Gastrocnemius medialis (tissue), 4 donors: ENCODE data around the gene ZNF407. TPM values are rescaled to one million over a fixed set of nuclear protein-coding genes. Genes with fewer than 3 reads are reported as not detected.

Experiments used
- ATAC-seq, 2 donors: fragments of 150-250 bp; one replicate each; pipeline ENCODE4 v1.9.1; 2016
- DNase-seq, 2 donors: peaks; one replicate each; pipeline ENCODE4 v3.0.0-alpha.2; 2019
- H3K27ac ChIP-seq, 4 donors: fragments of 200-600 bp; sonication (generic); 1 replicate in 1 of 4; 2 replicates in 3 of 4; pipeline ENCODE4 v1.5.1; 2016 to 2018; ENCODE audit warnings: mild to moderate bottlenecking in 2 of 4, moderate library complexity in 1 of 4
- H3K27me3 ChIP-seq, 3 donors: fragments of 200-600 bp; sonication (generic) in 2 of 3; 1 replicate in 1 of 3; 2 replicates in 2 of 3; pipeline versions ENCODE4 v1.5.1 to v1.6.0; 2016 to 2019; ENCODE audit warnings: mild to moderate bottlenecking in 1 of 3, moderate library complexity in 1 of 3
- H3K36me3 ChIP-seq, 2 donors: fragments of 200-600 bp; sonication (generic) in 1 of 2; one replicate each; pipeline ENCODE4 v1.5.1; 2017 to 2018
- H3K4me1 ChIP-seq, 2 donors: fragments of 200-600 bp; sonication (generic) in 1 of 2; one replicate each; pipeline ENCODE4 v1.5.1; 2016 to 2017; ENCODE audit warnings: mild to moderate bottlenecking in 2 of 2
- H3K4me3 ChIP-seq, 4 donors: fragments of 200-600 bp; sonication (generic) in 3 of 4; 1 replicate in 1 of 4; 2 replicates in 3 of 4; pipeline ENCODE4 v1.5.1; 2016 to 2019; ENCODE audit warnings: mild to moderate bottlenecking in 2 of 4
- H3K9me3 ChIP-seq, 3 donors: fragments of 200-600 bp; sonication (generic) in 2 of 3; 1 replicate in 1 of 3; 2 replicates in 2 of 3; pipeline ENCODE4 v1.5.1; 2016 to 2019
- POLR2A ChIP-seq, 2 donors: fragments of 450-650 bp; IDR thresholded peaks; one replicate each; pipeline ENCODE4 v1.6.1; 2017; ENCODE audit warnings: antibody characterized with exemption in 2 of 2, mild to moderate bottlenecking in 2 of 2, moderate library complexity in 2 of 2
- in situ Hi-C, 4 donors: fragments of 200-750 bp; cut with MboI; loops; one replicate each; pipeline versions ENCODE4 v1.15.0 to v1.8.0; 2017; ENCODE audit warnings: low sequenced_read_pairs in 4 of 4
- intact Hi-C: fragments of 100-400 bp; cut with DNase I; formaldehyde crosslinking; loops from one replicate; pipeline ENCODE4 v1.15.1; 2023; ENCODE audit warnings: low total_unique reads
- total RNA-seq, 4 donors: library from RNA; depleted of rRNA; stranded (reverse); fragments of >200 nt; gene quantifications; one replicate each; pipeline versions ENCODE4 v1.1.0 to v1.2.3, GENCODE V29; 2016
- TF ChIP-seq, protein P1 (sequence below), 5 experiments: fragments of 450-650 bp in 3 of 5; fragments of 200-600 bp in 2 of 5; sonication (generic) in 2 of 5; IDR thresholded peaks in 4 of 5; conservative IDR thresholded peaks in 1 of 5; 1 replicate in 4 of 5; 2 replicates in 1 of 5; pipeline ENCODE4 v1.5.1; 2016 to 2019; ENCODE audit warnings: antibody characterized with exemption in 5 of 5, mild to moderate bottlenecking in 3 of 5, moderate library complexity in 3 of 5

The ZNF407 gene
- total RNA-seq, 4 donors from 2014 or later, result 5.9 to 11.4 (median 9.2) TPM

DNA sequence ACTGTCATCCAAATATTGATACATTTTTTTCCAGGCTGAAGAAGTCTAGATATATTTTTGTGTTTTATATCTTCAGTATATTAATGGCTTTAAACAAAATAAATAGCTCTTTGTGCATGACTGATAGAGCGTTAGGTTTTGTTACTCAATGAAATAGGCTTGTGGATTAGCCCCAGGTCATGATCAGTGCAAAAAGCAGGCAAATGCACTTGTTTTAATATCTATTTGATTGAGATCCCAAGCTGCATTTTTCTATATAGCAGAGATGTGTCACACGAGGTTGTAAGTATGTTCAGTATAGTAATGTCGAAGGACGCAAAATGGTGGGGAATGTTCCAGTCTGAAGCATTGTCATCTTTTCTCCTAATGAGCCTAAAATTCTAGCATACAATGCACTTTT is 198.5 kb downstream of the ZNF407 start:
- no peak overlapping the region for H3K27ac ChIP-seq
- intact Hi-C loops (no loop called here), in situ Hi-C loops (no loop called here)
- H3K9me3 ChIP-seq, result no peaks in the 10 kb centered on the region
- H3K27me3 ChIP-seq, result no peaks in the 10 kb centered on the region
- ATAC-seq (no peak), DNase-seq (no peak)
- no peaks in the 10 kb centered on the region for H3K36me3 ChIP-seq
- TF ChIP-seq POLR2A (IDR thresholded peaks at IDR 0.05), result no peak
- TF ChIP-seq, protein P1, sequence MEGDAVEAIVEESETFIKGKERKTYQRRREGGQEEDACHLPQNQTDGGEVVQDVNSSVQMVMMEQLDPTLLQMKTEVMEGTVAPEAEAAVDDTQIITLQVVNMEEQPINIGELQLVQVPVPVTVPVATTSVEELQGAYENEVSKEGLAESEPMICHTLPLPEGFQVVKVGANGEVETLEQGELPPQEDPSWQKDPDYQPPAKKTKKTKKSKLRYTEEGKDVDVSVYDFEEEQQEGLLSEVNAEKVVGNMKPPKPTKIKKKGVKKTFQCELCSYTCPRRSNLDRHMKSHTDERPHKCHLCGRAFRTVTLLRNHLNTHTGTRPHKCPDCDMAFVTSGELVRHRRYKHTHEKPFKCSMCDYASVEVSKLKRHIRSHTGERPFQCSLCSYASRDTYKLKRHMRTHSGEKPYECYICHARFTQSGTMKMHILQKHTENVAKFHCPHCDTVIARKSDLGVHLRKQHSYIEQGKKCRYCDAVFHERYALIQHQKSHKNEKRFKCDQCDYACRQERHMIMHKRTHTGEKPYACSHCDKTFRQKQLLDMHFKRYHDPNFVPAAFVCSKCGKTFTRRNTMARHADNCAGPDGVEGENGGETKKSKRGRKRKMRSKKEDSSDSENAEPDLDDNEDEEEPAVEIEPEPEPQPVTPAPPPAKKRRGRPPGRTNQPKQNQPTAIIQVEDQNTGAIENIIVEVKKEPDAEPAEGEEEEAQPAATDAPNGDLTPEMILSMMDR (IDR thresholded peaks at IDR 0.05 in 4 of 5, conservative IDR thresholded peaks at IDR 0.05 in 1 of 5), result no peak
- peaks cover 12 to 13% of the 10 kb centered on the region in 2 donors for H3K4me1 ChIP-seq
- H3K4me3 ChIP-seq, result no peak overlapping the region

DNA sequence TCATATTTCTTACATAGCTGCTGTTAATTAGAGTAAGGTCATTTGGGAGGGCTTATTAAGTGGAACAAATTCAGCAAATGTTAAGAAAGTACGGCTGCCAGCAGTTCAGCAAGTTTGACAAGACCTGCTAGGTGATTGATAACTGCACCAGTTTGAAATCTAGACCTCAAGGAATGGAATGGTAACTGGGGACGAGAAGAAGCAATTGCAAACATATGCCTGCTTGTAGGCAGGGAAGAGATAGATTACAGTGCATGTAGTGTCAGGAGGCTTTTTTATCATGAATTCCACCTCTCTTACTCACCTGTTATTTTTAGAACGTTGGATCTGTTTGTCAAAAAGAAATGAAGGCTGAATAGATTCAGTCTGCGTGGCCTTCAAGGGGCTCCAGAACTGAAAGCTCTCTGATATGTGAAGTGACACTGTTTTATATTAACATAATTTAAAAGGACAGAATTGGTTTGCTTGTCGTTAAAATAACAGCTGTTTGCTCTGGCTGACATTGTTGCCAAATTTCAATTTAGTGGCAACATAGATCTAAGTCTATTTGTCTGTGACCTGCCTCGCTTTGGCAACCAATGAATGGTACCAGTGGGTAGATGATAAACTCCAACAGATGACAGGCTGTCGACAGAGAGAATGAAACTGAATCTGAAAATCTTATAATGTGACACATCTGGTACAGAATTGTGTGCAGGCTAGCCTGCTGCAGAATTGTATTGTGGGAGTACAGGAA is 199.3 kb downstream of the ZNF407 start:
- in situ Hi-C loops (no loop called here), intact Hi-C loops (no loop called here)
- peak overlapping the region; percentile 44 to 68 (median 66) for H3K27ac ChIP-seq
- no peaks in the 10 kb centered on the region for H3K36me3 ChIP-seq
- no peak overlapping the region for H3K4me3 ChIP-seq
- peaks cover 12 to 13% of the 10 kb centered on the region in 2 donors for H3K4me1 ChIP-seq
- no peak for TF ChIP-seq POLR2A (IDR thresholded peaks at IDR 0.05)
- TF ChIP-seq, protein P1 (IDR thresholded peaks at IDR 0.05 in 4 of 5, conservative IDR thresholded peaks at IDR 0.05 in 1 of 5), result no peak
- DNase-seq, result no peak
- H3K9me3 ChIP-seq, result no peaks in the 10 kb centered on the region
- ATAC-seq, result peak; percentile 98 to 99
- H3K27me3 ChIP-seq, result no peaks in the 10 kb centered on the region

DNA sequence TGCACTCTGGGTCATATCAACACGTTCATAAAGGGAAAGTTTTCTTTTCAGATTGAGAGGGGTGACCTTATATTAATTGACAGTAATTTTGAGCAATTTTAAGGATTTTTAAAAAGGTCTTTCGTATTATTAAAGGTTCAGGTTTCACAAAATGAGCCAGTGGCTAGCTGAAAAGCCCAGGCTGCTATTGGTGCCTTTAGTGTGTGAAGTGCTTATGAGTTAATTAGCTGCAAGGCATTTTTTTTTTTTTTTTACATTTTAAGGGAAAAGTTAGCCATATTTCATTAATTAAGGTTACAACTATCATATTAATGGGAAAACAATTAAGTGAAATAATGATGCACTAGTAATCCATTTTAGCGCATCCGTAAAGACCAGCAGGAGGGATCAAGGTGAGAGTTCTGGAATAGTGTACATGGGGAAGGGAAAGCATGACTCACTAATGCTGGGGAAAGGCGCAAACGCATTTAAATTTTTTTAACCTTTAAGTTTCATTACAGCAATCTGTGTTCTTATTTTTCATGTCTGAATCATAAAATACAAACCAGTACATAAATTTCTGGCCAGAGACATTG is 200.0 kb downstream of the ZNF407 start:
- in situ Hi-C loops, result no loop called here
- DNase-seq (no peak), ATAC-seq (no peak)
- peak overlapping the region; percentile 44 to 68 (median 66) for H3K27ac ChIP-seq
- TF ChIP-seq, protein P1 (IDR thresholded peaks at IDR 0.05 in 4 of 5, conservative IDR thresholded peaks at IDR 0.05 in 1 of 5), result no peak
- TF ChIP-seq POLR2A (IDR thresholded peaks at IDR 0.05), result no peak
- intact Hi-C loops, result no loop called here
- H3K4me1 ChIP-seq, result peaks cover 12 to 13% of the 10 kb centered on the region in 2 donors
- no peaks in the 10 kb centered on the region for H3K27me3 ChIP-seq
- H3K9me3 ChIP-seq, result no peaks in the 10 kb centered on the region
- no peaks in the 10 kb centered on the region for H3K36me3 ChIP-seq
- H3K4me3 ChIP-seq, result no peak overlapping the region

DNA sequence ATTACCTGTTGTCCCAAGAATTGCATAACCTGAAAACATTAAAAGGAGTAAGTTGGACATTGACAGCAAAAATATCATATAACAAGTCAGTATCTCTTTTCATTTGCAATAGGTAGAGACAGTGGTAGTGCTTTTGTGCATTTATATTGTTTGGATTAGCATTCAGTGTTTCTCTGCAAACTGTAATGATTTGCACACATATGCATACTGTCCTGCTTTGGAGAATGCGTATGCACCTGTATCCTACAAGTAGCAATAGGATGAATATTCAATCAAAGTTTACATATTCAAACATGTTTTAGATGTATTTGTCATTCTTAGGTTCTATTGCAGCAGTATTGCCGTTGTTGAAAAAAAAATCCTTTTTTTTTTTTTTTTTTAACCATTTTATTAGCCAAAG is 201.9 kb downstream of the ZNF407 start:
- in situ Hi-C loops, result no loop called here
- DNase-seq (no peak), ATAC-seq (no peak)
- no peak overlapping the region for H3K27ac ChIP-seq
- no peak for TF ChIP-seq POLR2A (IDR thresholded peaks at IDR 0.05)
- TF ChIP-seq, protein P1 (IDR thresholded peaks at IDR 0.05 in 4 of 5, conservative IDR thresholded peaks at IDR 0.05 in 1 of 5), result no peak
- intact Hi-C loops, result no loop called here
- no peaks in the 10 kb centered on the region for H3K27me3 ChIP-seq
- H3K36me3 ChIP-seq, result no peaks in the 10 kb centered on the region
- no peaks in the 10 kb centered on the region for H3K9me3 ChIP-seq
- H3K4me1 ChIP-seq, result peaks cover 12 to 13% of the 10 kb centered on the region in 2 donors
- H3K4me3 ChIP-seq, result no peak overlapping the region
